Measurements from ENCODE around the gene MEOX1. TPM values are rescaled to one million over a fixed set of nuclear protein-coding genes. Genes with fewer than 3 reads are reported as not detected.

MEOX1 gene
- total RNA-seq, 1 donor from 2014 or later = not detected

- H3K4me1 Mint-ChIP-seq (ENCODE audit: low read depth, unreplicated experiment) = no peaks in the 10 kb centered on the region
- no peak for TF ChIP-seq CTCF (IDR thresholded peaks at IDR 0.05; ENCODE audit: partially characterized antibody, unreplicated experiment)
- no peak overlapping the region for H3K27ac Mint-ChIP-seq (ENCODE audit: unreplicated experiment)
- no peaks in the 10 kb centered on the region for H3K36me3 Mint-ChIP-seq (ENCODE audit: unreplicated experiment)
- H3K9me3 Mint-ChIP-seq (ENCODE audit: unreplicated experiment) = peaks cover 2% of the 10 kb centered on the region
- no peak overlapping the region for H3K4me3 Mint-ChIP-seq (ENCODE audit: unreplicated experiment)
- peaks cover 3% of the 10 kb centered on the region for H3K27me3 Mint-ChIP-seq (ENCODE audit: unreplicated experiment)
- no peak for DNase-seq
Observed at GRCh38 chr17:43599835-43600234, 61.9 kb downstream of the MEOX1 start.

- Mint-ChIP-seq H3K27ac (ENCODE audit: unreplicated experiment) (no peak overlapping the region), H3K27me3 (ENCODE audit: unreplicated experiment) (peaks cover 3% of the 10 kb centered on the region), H3K4me1 (ENCODE audit: low read depth, unreplicated experiment) (peaks cover 2% of the 10 kb centered on the region), H3K9me3 (ENCODE audit: unreplicated experiment) (peaks cover 2% of the 10 kb centered on the region), H3K36me3 (ENCODE audit: unreplicated experiment) (no peaks in the 10 kb centered on the region), H3K4me3 (ENCODE audit: unreplicated experiment) (no peak overlapping the region)
- TF ChIP-seq CTCF (IDR thresholded peaks at IDR 0.05; ENCODE audit: partially characterized antibody, unreplicated experiment) = no peak
- no peak for DNase-seq
Observed at GRCh38 chr17:43599046-43599395, 62.7 kb downstream of the MEOX1 start.

- Mint-ChIP-seq H3K27me3 (ENCODE audit: unreplicated experiment) (peaks cover 3% of the 10 kb centered on the region), H3K4me3 (ENCODE audit: unreplicated experiment) (no peak overlapping the region), H3K36me3 (ENCODE audit: unreplicated experiment) (no peaks in the 10 kb centered on the region), H3K4me1 (ENCODE audit: low read depth, unreplicated experiment) (peaks cover 2% of the 10 kb centered on the region), H3K9me3 (ENCODE audit: unreplicated experiment) (peaks cover 2% of the 10 kb centered on the region), H3K27ac (ENCODE audit: unreplicated experiment) (no peak overlapping the region)
- no peak for TF ChIP-seq CTCF (IDR thresholded peaks at IDR 0.05; ENCODE audit: partially characterized antibody, unreplicated experiment)
- DNase-seq = no peak
Observed at GRCh38 chr17:43598357-43599045, 63.2 kb downstream of the MEOX1 start.

GRCh38 chr17:43597624-43598356 lies 63.9 kb downstream of the MEOX1 start:
- DNase-seq = no peak
- no peak overlapping the region for H3K4me3 Mint-ChIP-seq (ENCODE audit: unreplicated experiment)
- no peak overlapping the region for H3K27ac Mint-ChIP-seq (ENCODE audit: unreplicated experiment)
- peaks cover 3% of the 10 kb centered on the region for H3K27me3 Mint-ChIP-seq (ENCODE audit: unreplicated experiment)
- peaks cover 2% of the 10 kb centered on the region for H3K9me3 Mint-ChIP-seq (ENCODE audit: unreplicated experiment)
- TF ChIP-seq CTCF (IDR thresholded peaks at IDR 0.05; ENCODE audit: partially characterized antibody, unreplicated experiment) = no peak
- peaks cover 2% of the 10 kb centered on the region for H3K4me1 Mint-ChIP-seq (ENCODE audit: low read depth, unreplicated experiment)
- no peaks in the 10 kb centered on the region for H3K36me3 Mint-ChIP-seq (ENCODE audit: unreplicated experiment)

- Mint-ChIP-seq H3K27me3 (ENCODE audit: unreplicated experiment) (peaks cover 1% of the 10 kb centered on the region), H3K4me3 (ENCODE audit: unreplicated experiment) (no peak overlapping the region), H3K4me1 (ENCODE audit: low read depth, unreplicated experiment) (peaks cover 5% of the 10 kb centered on the region), H3K9me3 (ENCODE audit: unreplicated experiment) (peaks cover 2% of the 10 kb centered on the region), H3K27ac (ENCODE audit: unreplicated experiment) (no peak overlapping the region), H3K36me3 (ENCODE audit: unreplicated experiment) (no peaks in the 10 kb centered on the region)
- DNase-seq = no peak
- TF ChIP-seq CTCF (IDR thresholded peaks at IDR 0.05; ENCODE audit: partially characterized antibody, unreplicated experiment) = no peak
Observed at GRCh38 chr17:43595466-43595865, 66.3 kb downstream of the MEOX1 start.
